Muscle layer of colon (tissue), 2 donors: ENCODE results near the gene PDPK1.

Experiments used
- H3K27ac ChIP-seq: one replicate; pipeline ENCODE4 v1.7.0; 2013; ENCODE audit warnings: low read depth, mild to moderate bottlenecking, low read length, moderate library complexity
- H3K27me3 ChIP-seq, 2 donors: one replicate each; pipeline ENCODE4 v1.7.0; 2013; ENCODE audit warnings: low read length in 2 of 2, mild to moderate bottlenecking in 2 of 2; ENCODE audit not compliant: insufficient read depth in 2 of 2, control insufficient read depth in 1 of 2
- H3K36me3 ChIP-seq: one replicate; pipeline ENCODE4 v1.7.0; 2013; ENCODE audit warnings: mild to moderate bottlenecking, low read length; ENCODE audit not compliant: insufficient read depth
- H3K4me1 ChIP-seq: one replicate; pipeline ENCODE4 v1.7.0; 2013; ENCODE audit warnings: mild to moderate bottlenecking, low read length; ENCODE audit not compliant: insufficient read depth
- H3K4me3 ChIP-seq, 2 donors: one replicate each; pipeline ENCODE4 v1.7.0; 2013; ENCODE audit warnings: low read length in 2 of 2, low read depth in 1 of 2, mild to moderate bottlenecking in 1 of 2, moderate library complexity in 1 of 2
- H3K9ac ChIP-seq: one replicate; pipeline ENCODE4 v1.7.0; 2013; ENCODE audit warnings: low read length
- H3K9me3 ChIP-seq: one replicate; pipeline ENCODE4 v1.7.0; 2013; ENCODE audit warnings: mild to moderate bottlenecking, low read length
- donor health status: abdominal sarcoma.
- donor health status: Adenocarcinoma of cecum.

Gene PDPK1

DNA sequence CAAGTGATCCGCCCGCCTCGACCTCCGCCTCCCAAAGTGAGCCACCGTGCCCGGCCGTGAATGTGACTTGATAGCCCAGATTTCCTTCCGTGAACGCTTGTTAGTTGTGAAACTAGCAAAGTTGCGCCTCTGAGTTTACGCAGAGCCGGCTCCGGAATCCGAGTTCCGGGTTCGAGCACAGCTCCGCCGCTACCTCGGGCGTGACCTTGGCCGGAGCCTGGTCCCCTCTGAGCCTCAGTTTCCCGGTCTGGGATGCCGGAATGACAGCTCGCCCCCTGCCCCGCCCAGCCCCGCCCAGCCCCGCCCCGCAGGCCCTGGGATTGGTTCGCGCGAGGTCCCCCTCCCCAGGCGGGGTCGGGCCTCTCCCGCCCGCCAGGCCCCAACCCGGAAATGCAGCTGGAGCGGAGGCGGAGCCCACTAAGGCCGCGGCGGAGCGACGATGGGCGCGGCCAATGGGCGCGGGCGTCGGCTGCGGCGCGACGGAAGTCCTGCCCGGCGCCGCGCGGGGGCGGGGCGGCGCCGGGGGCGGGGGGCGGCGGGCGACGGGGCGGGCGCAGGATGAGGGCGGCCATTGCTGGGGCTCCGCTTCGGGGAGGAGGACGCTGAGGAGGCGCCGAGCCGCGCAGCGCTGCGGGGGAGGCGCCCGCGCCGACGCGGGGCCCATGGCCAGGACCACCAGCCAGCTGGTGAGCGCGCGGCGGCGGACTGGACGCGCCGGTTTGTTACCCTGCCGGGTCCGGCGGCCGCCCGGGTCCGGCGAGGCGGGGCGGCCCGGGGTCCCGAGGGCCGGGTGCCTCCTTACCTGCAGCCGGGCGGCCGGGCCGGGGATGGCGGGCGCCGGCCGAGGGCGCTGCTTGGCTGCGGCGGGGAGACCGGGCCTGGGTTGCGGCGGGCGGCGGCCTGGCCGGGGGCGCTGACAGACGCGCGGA, at the start of gene PDPK1:
Gene PDPK1, plus strand, starts transcription at position 571 of the 929 bp plus-strand sequence. Its CDS starts 92 bp downstream, at position 663.
- Histone ChIP-seq H3K36me3 (no peaks in the 10 kb centered on the region), H3K4me1 (peaks cover 24% of the 10 kb centered on the region), H3K9ac (peak within 1 kb of the TSS; percentile 21), H3K9me3 (no peaks in the 10 kb centered on the region), H3K27ac (peak within 1 kb of the TSS; percentile 82), H3K4me3 (peak within 1 kb of the TSS; percentile 38 to 71), H3K27me3 (no peaks in the 10 kb centered on the region)

DNA sequence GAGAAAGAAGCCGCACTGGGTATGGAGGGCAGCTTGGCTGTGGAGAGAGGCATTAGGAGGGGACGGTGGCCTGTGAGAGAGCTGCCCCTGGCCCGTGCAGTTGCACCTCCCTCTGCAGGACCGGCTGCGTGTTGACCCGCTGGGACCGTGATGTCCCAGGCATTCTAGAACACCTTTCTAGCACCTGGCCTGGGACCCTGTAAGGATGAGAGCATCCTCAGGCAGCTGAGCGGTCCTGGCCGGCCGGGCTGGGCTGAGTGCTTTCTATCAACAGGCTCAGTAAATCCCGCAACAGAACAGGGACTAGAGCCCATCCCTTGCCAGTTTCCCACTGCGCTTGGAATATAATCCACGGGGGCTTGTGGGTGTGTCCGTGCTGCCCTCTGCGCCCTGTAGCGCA, 48.2 kb upstream of the PDPK1 start:
- H3K4me1 ChIP-seq, result no peaks in the 10 kb centered on the region
- no peak overlapping the region for H3K4me3 ChIP-seq
- no peaks in the 10 kb centered on the region for H3K36me3 ChIP-seq
- no peaks in the 10 kb centered on the region for H3K27me3 ChIP-seq
- no peak overlapping the region for H3K27ac ChIP-seq
- H3K9ac ChIP-seq, result no peak overlapping the region
- no peaks in the 10 kb centered on the region for H3K9me3 ChIP-seq

DNA sequence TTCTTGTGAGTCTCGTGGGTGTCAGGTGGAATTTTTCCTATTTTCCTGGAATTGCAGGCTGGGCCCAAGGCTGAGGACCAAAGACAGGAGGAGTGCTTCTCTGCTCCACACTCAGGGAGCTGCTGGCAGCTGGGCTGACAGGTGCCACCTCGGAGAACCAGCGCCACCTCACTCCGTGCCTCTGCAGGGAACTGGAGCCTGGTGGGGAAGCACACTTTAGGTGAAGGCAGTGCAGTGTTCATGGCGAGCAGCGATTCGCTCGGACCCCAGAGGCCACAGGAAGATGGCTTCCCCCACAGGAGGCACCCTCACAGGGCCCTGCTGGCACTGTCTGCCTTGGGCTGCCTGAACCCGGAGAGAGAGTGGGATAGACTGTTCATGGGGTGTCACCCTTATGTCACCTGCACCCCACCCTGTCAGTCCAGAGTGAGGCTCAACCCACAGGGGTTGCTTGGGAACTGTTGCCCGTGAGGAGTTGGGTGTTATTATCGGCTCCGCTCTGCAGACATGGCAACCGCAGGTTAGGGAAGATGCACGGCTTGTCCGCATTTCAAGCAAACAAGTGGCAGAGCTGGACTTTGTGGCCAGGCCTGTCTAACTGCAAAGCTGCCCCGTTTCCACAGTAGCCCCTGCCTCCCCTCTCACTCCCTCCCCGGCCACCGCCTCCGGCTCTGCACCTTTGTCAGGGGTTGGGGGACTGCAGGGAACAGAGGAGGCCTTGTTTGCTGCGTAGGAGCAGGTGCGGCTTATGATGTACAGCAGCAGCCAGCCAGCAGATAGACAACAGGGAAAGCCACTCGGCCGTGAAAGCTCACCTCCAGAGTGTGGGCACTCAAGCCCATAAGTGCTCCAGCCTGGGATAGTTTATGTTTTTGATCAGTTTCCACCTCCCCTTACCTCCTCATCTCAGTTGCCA, 47.4 kb upstream of the PDPK1 start:
- Histone ChIP-seq H3K9ac (no peak overlapping the region), H3K27me3 (no peaks in the 10 kb centered on the region), H3K36me3 (no peaks in the 10 kb centered on the region), H3K27ac (no peak overlapping the region), H3K4me1 (no peaks in the 10 kb centered on the region), H3K9me3 (no peaks in the 10 kb centered on the region), H3K4me3 (no peak overlapping the region)

DNA sequence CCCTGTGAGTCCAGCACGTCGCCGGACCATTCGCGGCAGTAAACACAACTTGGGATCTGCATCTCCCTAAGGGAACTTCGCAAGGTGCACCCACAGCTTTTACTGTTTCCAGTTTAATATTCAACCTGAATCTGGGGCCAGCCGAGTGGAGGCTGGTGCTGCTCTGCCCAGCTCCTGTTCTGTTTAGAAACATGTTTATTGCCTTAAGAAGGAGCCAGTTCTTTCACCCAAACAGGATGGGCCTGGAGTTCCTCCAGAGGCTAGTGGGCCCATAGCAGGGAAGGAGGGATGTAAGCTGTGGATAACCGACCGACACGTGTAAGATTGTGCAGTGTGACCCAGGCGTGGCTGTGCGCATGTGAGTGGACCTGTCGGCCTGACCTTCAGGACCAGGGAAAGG, 45.5 kb upstream of the PDPK1 start:
- no peaks in the 10 kb centered on the region for H3K36me3 ChIP-seq
- H3K4me3 ChIP-seq, result no peak overlapping the region
- H3K27me3 ChIP-seq, result no peaks in the 10 kb centered on the region
- no peak overlapping the region for H3K9ac ChIP-seq
- no peaks in the 10 kb centered on the region for H3K9me3 ChIP-seq
- no peaks in the 10 kb centered on the region for H3K4me1 ChIP-seq
- no peak overlapping the region for H3K27ac ChIP-seq

DNA sequence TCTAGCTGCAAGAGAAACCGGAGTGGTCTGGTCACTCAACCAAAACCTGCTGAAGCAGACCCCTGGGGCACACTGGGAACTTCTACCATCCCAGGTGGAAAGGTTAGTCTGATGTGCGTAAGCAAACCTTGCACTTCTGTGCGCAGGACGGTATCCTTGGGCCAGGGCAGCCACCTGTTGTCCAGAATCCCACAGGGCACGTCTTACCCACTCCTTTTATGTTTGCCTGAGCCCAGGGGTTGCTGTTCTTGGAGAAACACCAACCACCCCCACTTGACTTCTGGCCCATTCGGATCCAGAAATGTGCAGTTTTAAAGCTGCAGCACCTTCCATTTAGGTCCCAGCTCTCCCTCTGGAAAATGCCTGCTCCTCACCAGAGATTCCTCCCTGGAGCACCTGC, 44.2 kb upstream of the PDPK1 start:
- Histone ChIP-seq H3K36me3 (peaks cover 4% of the 10 kb centered on the region), H3K27ac (no peak overlapping the region)

DNA sequence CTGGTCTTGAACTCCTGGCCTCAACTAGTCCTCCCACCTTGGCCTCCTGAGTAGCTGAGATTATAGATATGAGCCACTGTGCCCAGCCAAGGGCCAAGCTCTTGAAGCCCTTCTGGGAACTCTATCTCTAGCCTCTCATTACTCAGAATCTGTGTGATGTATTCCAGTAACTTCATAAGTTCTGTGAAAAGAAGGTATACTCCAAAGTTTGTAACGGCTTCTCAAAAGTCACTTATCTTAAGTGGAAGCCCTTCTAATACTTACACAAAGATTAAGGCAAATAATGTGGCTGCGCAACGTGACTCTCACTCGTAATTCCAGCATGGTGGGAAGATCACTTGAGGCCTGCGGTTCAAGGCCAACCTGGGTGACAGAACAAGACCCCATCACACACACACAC, 43.2 kb upstream of the PDPK1 start:
- H3K27ac ChIP-seq, result no peak overlapping the region
- no peaks in the 10 kb centered on the region for H3K27me3 ChIP-seq
- no peak overlapping the region for H3K9ac ChIP-seq
- H3K36me3 ChIP-seq, result peaks cover 10% of the 10 kb centered on the region
- no peaks in the 10 kb centered on the region for H3K4me1 ChIP-seq
- H3K4me3 ChIP-seq, result no peak overlapping the region
- no peaks in the 10 kb centered on the region for H3K9me3 ChIP-seq

More for the DNA sequence above, 44.2 kb upstream of the PDPK1 start:
- Histone ChIP-seq H3K27me3 (no peaks in the 10 kb centered on the region), H3K9me3 (no peaks in the 10 kb centered on the region), H3K4me1 (no peaks in the 10 kb centered on the region), H3K9ac (no peak overlapping the region), H3K4me3 (no peak overlapping the region)

DNA sequence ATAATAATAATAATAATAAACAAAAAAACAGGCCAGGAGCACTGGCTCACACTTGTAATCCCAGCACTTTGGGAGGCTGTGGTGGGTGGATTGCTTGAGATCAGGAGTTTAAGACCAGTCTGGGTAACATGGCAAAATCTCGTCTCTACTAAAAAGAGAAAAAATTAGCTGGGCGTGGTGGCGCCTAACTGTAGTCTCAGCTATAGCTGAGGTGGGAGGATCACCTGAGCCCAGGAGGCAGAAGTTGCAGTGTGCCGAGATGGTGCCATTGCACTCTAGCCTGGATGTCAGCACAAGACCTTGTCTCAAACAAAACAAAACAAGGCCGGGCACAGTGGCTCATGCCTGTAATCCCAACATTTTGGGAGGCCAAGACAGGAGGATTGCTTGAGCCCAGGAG, 42.8 kb upstream of the PDPK1 start:
- H3K4me1 ChIP-seq, result no peaks in the 10 kb centered on the region
- H3K27me3 ChIP-seq, result no peaks in the 10 kb centered on the region
- no peak overlapping the region for H3K27ac ChIP-seq
- H3K4me3 ChIP-seq, result no peak overlapping the region
- H3K9me3 ChIP-seq, result no peaks in the 10 kb centered on the region
- H3K36me3 ChIP-seq, result peaks cover 10% of the 10 kb centered on the region
- H3K9ac ChIP-seq, result no peak overlapping the region

DNA sequence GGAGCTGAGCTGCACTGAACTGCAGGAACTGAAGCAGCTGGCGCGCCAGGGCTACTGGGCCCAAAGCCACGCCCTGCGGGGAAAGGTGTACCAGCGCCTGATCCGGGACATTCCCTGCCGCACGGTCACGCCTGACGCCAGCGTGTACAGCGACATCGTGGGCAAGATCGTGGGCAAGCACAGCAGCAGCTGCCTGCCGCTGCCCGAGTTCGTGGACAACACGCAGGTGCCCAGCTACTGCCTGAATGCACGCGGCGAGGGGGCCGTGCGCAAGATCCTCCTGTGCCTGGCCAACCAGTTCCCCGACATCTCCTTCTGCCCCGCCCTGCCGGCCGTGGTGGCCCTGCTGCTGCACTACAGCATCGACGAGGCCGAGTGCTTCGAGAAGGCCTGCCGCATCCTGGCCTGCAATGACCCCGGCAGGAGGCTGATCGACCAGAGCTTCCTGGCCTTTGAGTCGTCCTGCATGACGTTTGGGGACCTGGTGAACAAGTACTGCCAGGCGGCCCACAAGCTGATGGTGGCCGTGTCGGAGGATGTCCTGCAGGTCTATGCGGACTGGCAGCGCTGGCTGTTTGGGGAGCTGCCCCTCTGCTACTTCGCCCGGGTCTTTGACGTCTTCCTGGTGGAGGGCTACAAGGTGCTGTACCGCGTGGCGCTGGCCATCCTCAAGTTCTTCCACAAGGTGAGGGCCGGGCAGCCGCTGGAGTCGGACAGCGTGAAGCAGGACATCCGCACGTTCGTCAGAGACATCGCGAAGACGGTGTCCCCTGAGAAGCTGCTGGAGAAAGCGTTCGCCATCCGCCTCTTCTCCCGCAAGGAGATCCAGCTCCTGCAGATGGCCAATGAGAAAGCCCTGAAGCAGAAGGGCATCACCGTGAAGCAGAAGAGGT, 41.4 kb upstream of the PDPK1 start:
- H3K27me3 ChIP-seq, result no peaks in the 10 kb centered on the region
- H3K9me3 ChIP-seq, result no peaks in the 10 kb centered on the region
- peaks cover 3% of the 10 kb centered on the region for H3K4me1 ChIP-seq
- H3K27ac ChIP-seq, result no peak overlapping the region
- H3K9ac ChIP-seq, result no peak overlapping the region
- H3K4me3 ChIP-seq, result no peak overlapping the region
- H3K36me3 ChIP-seq, result peaks cover 10% of the 10 kb centered on the region

DNA sequence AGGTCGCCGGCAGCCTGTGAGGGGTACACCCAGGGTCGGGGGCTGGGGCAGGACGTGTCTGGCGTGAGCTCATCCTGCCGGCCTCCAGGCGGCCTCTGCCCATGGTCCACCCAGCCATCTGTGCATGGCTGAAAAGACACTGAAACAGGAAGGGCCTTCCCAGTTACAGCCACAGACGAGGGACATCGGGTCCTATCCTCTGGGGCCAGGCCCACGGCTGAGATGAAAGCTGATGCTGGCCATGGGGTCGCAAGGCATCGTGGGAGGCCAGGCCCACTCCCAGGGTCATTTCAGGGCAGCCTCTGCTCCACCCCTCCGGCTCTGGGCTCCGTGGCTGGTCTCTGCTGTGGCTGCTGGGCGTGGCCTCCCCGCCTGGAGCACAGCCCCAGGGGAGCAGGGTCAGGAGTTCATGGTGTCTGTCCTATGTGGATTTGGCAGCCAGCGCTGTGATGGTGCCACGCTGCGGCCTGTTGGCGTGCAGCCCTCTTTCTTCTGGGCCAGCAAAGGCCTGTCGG, 40.6 kb upstream of the PDPK1 start:
- Histone ChIP-seq H3K36me3 (peaks cover 10% of the 10 kb centered on the region), H3K4me1 (peaks cover 10% of the 10 kb centered on the region), H3K9me3 (no peaks in the 10 kb centered on the region), H3K9ac (no peak overlapping the region), H3K4me3 (no peak overlapping the region), H3K27ac (no peak overlapping the region), H3K27me3 (no peaks in the 10 kb centered on the region)

DNA sequence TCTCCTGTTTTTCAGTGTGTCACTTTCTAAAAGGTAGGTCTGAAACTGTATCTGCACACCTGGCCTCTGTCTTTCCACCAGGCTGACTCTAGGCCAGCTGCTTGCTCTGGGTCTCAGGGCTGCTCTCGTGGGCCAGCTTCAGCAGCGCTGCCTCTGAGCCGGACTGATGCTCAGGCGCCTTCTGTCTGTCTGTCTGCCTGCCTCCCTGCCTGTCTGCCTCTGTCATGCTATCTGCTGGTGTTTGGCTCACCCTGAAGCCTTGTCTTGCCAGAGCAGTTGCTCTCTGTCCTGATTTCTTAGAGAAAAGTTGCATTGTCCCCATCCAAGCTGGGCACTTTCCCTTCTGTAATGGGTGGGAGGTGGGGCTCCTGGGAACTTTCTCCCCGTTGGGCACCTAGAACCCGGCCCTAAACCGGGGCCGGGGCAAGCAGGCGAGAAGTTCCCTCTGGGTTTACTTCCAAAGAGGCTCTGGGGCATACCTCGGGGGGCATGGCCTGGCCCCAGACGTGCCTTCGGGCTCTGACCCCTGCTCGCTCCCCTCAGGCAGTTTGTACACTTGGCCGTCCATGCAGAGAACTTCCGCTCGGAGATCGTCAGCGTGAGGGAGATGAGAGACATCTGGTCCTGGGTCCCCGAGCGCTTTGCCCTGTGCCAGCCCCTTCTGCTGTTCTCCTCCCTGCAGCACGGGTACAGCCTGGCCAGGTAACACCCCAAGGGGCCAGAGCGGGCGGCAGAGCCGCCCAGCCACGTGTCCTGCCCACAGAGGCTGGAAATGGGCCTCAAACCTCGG, 39.9 kb upstream of the PDPK1 start:
- Histone ChIP-seq H3K9ac (no peak overlapping the region), H3K4me1 (peaks cover 16% of the 10 kb centered on the region), H3K27ac (no peak overlapping the region), H3K4me3 (no peak overlapping the region), H3K27me3 (no peaks in the 10 kb centered on the region), H3K9me3 (no peaks in the 10 kb centered on the region), H3K36me3 (peaks cover 10% of the 10 kb centered on the region)
